ENCODE data around the gene STX7.

GRCh38 chr6:132498638-132499037, 14.3 kb downstream of the STX7 start:
- no peak for TF ChIP-seq POLR2A (IDR thresholded peaks at IDR 0.05; ENCODE audit: borderline replicate concordance, extremely low read depth, insufficient read depth, insufficient read length)
- no peak for TF ChIP-seq POLR2AphosphoS5 (IDR thresholded peaks at IDR 0.05; ENCODE audit: low read depth, low read length)
- no peak for TF ChIP-seq CTCF (IDR thresholded peaks at IDR 0.05 in 2 of 3, conservative IDR thresholded peaks at IDR 0.05 in 1 of 3; ENCODE audit: borderline replicate concordance in 1 of 3, insufficient read depth in 1 of 3, low read depth in 2 of 3, low read length in 2 of 3)
- TF ChIP-seq MAX (IDR thresholded peaks at IDR 0.05) = no peak
